HepG2 (cell line): ENCODE data around the gene CADM2.

Experiments used
- CENPT ChIP-seq: sonication (generic); formaldehyde crosslinking; IDR thresholded peaks from 2 replicates; pipeline ENCODE4 v1.8.0; 2022; ENCODE audit warnings: low read depth, mild to moderate bottlenecking, moderate library complexity, missing genetic modification reagents
- CHCHD3 ChIP-seq: sonication (generic); formaldehyde crosslinking; IDR thresholded peaks from 2 replicates; pipeline ENCODE4 v1.8.0; 2022; ENCODE audit warnings: mild to moderate bottlenecking, missing genetic modification reagents, moderate library complexity
- CTCF ChIP-seq: sonication (generic); formaldehyde crosslinking; IDR thresholded peaks from 2 replicates; pipeline ENCODE4 v1.5.0; 2020; ENCODE audit warnings: mild to moderate bottlenecking, missing genetic modification reagents, moderate library complexity
- ELF1 ChIP-seq: sonication (generic); formaldehyde crosslinking; IDR thresholded peaks from 2 replicates; pipeline ENCODE4 v1.4.0; 2020; ENCODE audit warnings: missing genetic modification reagents
- GABPA ChIP-seq, 2 experiments: IDR thresholded peaks; 2 replicates each; pipeline ENCODE4 v1.6.1; 2011 to 2016; ENCODE audit warnings: low read depth in 2 of 2, low read length in 1 of 2, missing biosample characterization in 1 of 2, missing genetic modification characterization in 1 of 2
- GMEB1 ChIP-seq: sonication (generic); formaldehyde crosslinking; IDR thresholded peaks from 2 replicates; pipeline ENCODE4 v1.5.1; 2020; ENCODE audit warnings: missing genetic modification reagents, mild to moderate bottlenecking, borderline replicate concordance
- HCFC1 ChIP-seq: fragments of 150-350 bp; IDR thresholded peaks from 2 replicates; pipeline ENCODE4 v1.6.1; 2014; ENCODE audit warnings: low read depth, low read length
- MAFK ChIP-seq, 2 experiments: IDR thresholded peaks in 1 of 2; conservative IDR thresholded peaks in 1 of 2; 2 replicates each; pipeline ENCODE4 v1.6.1; 2011; ENCODE audit warnings: improper control_type of control experiment in 2 of 2, low read length in 2 of 2
- SP1 ChIP-seq, 2 experiments: fragments of 450-650 bp in 1 of 2; sonication (generic) in 1 of 2; formaldehyde crosslinking in 1 of 2; IDR thresholded peaks; 2 replicates each; pipeline versions ENCODE4 v1.4.0 to v1.6.1; 2016 to 2020; ENCODE audit warnings: missing genetic modification reagents in 1 of 2
- TAF1 ChIP-seq: sonication (generic); formaldehyde crosslinking; IDR thresholded peaks from 2 replicates; pipeline ENCODE4 v1.4.0; 2020; ENCODE audit warnings: missing genetic modification reagents
- ZNF274 ChIP-seq: sonication (generic); formaldehyde crosslinking; IDR thresholded peaks from 2 replicates; pipeline ENCODE4 v1.5.1; 2020; ENCODE audit warnings: mild to moderate bottlenecking, missing genetic modification reagents
- ZNF460 ChIP-seq: sonication (generic); formaldehyde crosslinking; IDR thresholded peaks from 2 replicates; pipeline ENCODE4 v1.5.1; 2020; ENCODE audit warnings: missing genetic modification reagents, mild to moderate bottlenecking, borderline replicate concordance
- ZNF580 ChIP-seq: IDR thresholded peaks from 2 replicates; pipeline ENCODE4 v1.6.1; 2016; ENCODE audit warnings: low read depth, borderline replicate concordance

GRCh38 chr3:85005946-85006345 lies 47.2 kb downstream of the CADM2 start:
- no peak for TF ChIP-seq CTCF (CRISPR knock-in tag)
- no peak for TF ChIP-seq HCFC1
- TF ChIP-seq TAF1 (CRISPR knock-in tag), result no peak
- TF ChIP-seq CENPT, result no peak
- no peak for TF ChIP-seq ZNF460 (CRISPR knock-in tag)
- no peak for TF ChIP-seq GMEB1 (CRISPR knock-in tag)
- no peak for TF ChIP-seq GABPA (IDR thresholded peaks at IDR 0.05; ENCODE audit: low read depth, low read length)
- no peak for TF ChIP-seq GABPA (CRISPR knock-in tag; IDR thresholded peaks at IDR 0.05; ENCODE audit: low read depth)
- no peak for TF ChIP-seq ELF1 (CRISPR knock-in tag)
- no peak for TF ChIP-seq ZNF580 (CRISPR knock-in tag)
- no peak for TF ChIP-seq SP1 (IDR thresholded peaks at IDR 0.05)
- TF ChIP-seq SP1 (CRISPR knock-in tag; IDR thresholded peaks at IDR 0.05), result no peak
- TF ChIP-seq CHCHD3, result no peak
- no peak for TF ChIP-seq ZNF274
- no peak for TF ChIP-seq MAFK (conservative IDR thresholded peaks at IDR 0.05 in 1 of 2, IDR thresholded peaks at IDR 0.05 in 1 of 2; ENCODE audit: low read length in 2 of 2)
